H4 (cell line): ENCODE data around the gene SORCS2. TPM values are rescaled to one million over a fixed set of nuclear protein-coding genes. Genes with fewer than 3 reads are reported as not detected.
A peak's percentile ranks its signal among the peaks of the same experiment; 100 is the strongest.

Experiments
- DNase-seq: peaks from one replicate; pipeline ENCODE4 v3.0.0-alpha.2; 2015; ENCODE audit warnings: low spot score
- total RNA-seq: library from RNA; depleted of rRNA; stranded (reverse); fragments of >200 nt; shearing (Covaris generic); gene quantifications from 2 replicates; pipeline ENCODE4 v1.2.3, GENCODE V29; 2014

SORCS2 gene
- total RNA-seq, 1 experiment from 2014 or later = 0.02 TPM

DNA sequence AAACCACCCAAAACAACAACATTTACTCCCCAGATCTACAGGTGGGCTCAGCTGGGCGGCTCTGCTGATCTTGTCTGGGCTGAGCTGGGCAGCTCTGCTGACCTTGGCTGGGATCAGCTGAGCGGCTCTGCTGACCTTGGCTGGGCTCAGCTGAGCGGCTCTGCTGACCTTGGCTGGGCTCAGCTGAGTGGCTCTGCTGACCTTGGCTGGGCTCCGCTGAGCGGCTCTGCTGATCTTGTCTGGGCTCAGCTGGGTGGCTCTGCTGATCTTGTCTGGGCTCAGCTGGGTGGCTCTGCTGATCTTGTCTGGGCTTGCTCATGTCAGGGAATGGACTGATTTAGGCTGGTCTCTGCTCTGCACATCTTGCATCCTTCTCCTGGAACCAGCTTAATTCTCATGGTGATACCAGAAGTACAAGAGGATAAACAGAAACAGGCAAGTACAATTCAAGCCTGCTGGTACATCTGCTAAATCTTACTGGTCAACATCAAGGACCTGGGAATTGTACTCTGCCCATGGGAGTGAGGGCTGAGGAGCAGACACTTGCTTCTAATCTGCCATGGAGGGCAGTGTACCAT, 490.9 kb downstream of the SORCS2 start:
- DNase-seq = no peak

GRCh38 chr4:7684294-7684693, 492.0 kb downstream of the SORCS2 start:
- DNase-seq = no peak

DNA sequence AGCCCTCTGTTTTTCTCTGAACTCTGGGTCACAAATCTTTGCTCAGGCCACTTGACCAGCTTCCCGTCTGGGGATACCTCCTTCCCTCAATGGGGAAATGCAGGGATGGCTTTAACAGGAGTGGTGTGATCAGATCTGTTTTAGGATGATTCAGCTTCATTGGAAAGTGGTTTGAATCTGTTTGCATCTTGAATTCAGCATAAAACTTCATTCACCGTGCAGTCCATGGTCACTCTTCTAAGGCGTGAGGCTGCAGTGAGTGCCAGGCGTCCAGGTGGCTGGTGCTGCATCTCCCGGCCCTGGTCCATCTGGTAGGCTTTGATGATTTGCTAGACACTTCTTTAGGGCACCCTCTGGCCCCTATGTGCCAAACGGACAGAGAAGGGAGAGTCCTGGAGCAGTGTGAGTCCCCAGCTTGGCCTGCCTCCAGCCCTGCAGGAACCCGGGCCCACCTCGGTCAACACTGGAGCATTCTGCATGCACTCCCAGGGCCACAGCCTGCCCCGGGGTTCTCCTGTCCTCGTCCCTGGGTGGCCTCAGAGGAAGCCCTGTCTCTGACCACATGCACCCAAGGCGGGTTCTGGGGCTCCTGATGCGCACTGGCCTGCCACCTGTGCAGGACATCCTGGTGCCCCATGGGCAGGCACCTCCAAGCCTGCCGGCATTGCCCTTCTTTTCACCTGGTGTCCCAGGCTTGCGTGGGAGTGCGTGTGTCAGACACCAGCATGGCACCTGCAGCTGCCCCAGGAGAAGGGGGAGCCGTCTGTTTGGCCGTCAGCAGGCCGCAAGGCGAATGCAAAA, 493.9 kb downstream of the SORCS2 start:
- no peak for DNase-seq

GRCh38 chr4:7687006-7687405, 494.7 kb downstream of the SORCS2 start:
- DNase-seq = no peak

DNA sequence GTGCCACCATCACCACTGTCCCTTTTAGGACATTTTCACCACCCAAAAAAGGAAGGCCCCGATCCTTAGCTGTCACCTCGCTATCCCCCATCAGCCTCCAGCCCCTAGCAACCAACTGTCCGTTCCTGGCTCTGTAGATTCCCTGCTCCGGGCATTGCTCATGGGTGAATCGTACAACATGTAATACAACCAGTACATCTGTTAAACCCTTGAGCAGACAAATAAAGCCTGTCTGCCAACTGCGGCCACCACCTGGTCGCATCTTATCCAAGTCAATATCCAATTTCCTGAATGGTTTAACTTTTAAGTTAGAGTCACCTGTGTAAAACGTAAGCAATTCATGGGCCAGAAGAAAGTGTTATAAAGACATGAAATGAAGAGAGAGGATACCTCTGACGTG, 495.5 kb downstream of the SORCS2 start:
- no peak for DNase-seq

DNA sequence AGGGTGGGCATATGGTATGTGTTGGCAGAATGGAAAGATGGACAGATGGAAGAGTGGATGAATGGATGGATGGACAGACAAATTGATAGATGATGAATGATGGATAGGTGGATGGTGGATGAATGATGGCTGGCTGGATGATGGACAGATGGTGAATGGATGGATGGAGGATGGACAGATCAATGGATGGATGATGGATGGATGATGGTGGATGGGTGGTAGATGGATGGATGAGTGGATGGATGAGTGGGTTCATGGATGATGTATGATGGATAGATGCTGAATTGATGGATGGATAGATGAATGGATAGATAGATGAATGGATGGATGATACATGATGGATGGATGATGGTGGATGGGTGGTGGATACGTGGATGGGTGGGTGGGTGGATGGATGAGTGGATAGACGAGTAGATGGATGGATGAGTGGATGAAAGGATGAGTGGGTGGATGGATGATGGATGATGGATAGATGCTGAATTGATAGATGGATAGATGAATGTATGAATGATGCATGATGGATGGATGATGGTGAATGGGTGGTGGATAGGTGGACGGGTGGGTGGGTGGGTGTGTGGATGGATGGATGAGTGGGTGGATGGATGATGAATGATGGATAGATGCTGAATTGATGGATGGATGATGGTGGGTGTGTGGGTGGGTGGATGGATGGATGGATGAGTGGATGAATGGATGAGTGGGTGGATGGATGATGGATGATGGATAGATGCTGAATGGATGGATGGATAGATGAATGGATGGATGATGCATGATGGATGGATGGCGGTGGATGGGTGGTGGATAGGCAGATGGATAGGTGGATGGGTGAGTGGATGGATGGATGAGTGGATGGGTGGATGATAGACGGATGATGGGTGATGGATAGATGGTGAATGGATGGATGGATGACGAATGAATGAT, 497.7 kb downstream of the SORCS2 start:
- no peak for DNase-seq

GRCh38 chr4:7691061-7691460, 498.7 kb downstream of the SORCS2 start:
- no peak for DNase-seq

- DNase-seq = no peak
Measured at GRCh38 chr4:7691982-7692381, 499.6 kb downstream of the SORCS2 start.

- DNase-seq = no peak
Measured at GRCh38 chr4:7692451-7693236, 500.3 kb downstream of the SORCS2 start.

DNA sequence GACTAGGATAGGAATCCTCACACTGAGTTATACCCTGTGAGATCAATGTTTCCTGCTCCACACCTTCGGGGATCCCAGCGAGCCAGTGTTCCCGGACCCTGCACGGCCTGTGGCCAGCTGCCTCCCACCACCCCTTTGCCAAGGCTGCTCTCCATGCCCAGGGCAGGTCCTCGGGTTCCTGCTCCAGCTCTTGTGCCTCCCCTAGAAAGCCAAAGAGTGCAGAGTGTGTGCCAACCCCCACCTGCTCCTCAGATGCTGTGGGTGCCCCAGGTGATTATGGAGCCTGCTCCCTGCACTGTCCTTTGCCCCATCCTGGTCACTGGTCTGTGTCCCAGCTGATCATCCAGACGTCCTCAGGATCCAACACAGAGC, 500.9 kb downstream of the SORCS2 start:
- no peak for DNase-seq

DNA sequence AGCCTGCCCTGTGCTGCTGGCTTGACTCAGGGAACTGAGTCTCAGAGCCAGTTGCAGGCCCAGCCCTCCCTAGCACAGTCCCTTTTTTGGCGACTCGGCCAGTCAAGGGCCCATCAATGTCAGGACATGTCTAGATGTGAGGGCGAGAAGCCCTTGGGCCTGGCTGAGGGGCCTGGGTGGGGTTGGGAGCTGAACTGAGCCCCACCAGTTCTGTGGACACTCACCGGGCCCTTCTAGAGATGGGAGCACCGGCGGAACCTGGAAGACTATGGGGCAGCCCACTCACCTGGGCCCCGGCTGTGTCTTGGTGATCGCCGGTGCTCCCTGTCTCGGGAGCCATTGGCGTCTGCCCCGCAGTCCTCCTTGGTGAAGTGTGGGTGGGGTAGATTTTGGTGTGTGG, 501.4 kb downstream of the SORCS2 start:
- DNase-seq = no peak

DNA sequence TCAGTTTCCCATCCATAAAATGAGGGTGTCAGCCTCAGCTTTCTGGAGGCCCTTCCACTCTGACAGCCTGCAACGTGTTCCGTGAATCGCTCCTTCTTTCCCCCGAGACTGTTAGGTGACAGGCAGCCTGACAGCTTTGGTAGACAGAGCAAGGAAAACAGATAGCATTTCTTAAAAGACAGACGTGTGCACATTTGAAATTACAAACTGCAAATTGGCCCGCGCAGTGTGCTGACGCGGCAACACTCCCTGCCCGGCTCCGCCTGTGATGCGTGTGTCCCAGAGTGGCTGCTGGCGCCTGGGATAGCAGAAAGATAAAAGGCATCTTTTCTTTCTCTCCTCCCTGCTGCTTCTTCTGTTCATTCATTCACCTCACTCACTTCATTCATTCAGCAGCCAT, 502.0 kb downstream of the SORCS2 start:
- no peak for DNase-seq

- no peak for DNase-seq
Measured at GRCh38 chr4:7697343-7697742, 505.0 kb downstream of the SORCS2 start.

- DNase-seq = no peak
Measured at GRCh38 chr4:7697821-7698220, 505.5 kb downstream of the SORCS2 start.

GRCh38 chr4:7698584-7698983, 506.2 kb downstream of the SORCS2 start:
- peak; percentile 40 for DNase-seq

DNA sequence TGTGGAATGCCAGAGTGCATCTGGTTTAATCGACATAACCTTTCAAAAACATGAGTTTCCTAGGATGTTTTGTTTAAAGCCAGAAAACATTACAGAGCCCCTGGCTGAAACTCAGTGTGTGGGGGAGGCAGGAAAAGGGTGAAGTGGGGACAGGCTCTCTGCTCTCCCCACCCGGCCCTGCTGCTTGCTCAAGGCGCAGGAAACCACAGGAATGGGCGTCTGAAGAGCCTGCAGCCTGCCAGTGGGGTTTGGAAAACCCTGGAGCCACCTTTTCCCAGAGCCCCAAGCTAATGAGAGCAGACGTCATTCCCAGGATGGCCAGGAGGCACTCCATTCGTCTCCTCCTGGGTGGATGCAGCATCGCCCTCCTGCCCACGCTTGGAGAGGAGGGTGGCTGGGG, 506.7 kb downstream of the SORCS2 start:
- DNase-seq = peak; percentile 80

GRCh38 chr4:7699825-7700224, 507.5 kb downstream of the SORCS2 start:
- no peak for DNase-seq

GRCh38 chr4:7700665-7701064, 508.3 kb downstream of the SORCS2 start:
- no peak for DNase-seq

- no peak for DNase-seq
Measured at GRCh38 chr4:7701866-7702649, 509.7 kb downstream of the SORCS2 start.

DNA sequence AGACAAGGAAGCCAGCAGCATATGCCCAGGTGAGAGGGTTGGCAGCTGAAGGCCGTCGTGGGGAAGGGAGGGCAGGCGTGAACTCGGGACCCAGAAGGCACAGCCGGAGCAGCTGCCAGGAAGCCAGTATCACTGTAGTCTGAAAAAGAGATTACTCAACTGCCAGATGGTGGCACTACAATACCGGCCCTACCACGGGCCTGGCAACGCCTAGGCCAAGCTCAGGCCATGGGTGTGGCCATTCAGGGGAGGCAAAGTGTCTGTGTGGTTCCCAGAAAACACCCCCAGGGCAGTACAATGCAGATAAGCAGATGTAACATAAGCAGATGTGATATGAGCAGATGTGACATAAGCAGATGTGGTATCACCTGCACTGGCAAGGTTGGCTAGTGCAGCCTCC, 511.4 kb downstream of the SORCS2 start:
- DNase-seq = no peak

- DNase-seq = no peak
Measured at GRCh38 chr4:7704091-7704490, 511.8 kb downstream of the SORCS2 start.
